DOHH2 (cell line): ENCODE measurements around the gene DOCK11.
"Not testable (repeated sequence)": the region's sequence is repeated elsewhere in the genome, so short reads cannot be mapped to it uniquely, and the experiment has no call there.

Source experiments
- H3F3A ChIP-seq: fragments of 200-600 bp; sonication (generic), shearing (Covaris generic); 2 replicates; pipeline ENCODE4 v1.6.0; 2016; ENCODE audit warnings: antibody characterized with exemption, mild to moderate bottlenecking; ENCODE audit not compliant: control insufficient read depth, insufficient read depth
- H3K27ac ChIP-seq: fragments of 200-600 bp; sonication (generic); 2 replicates; pipeline ENCODE4 v1.5.1; 2014; ENCODE audit warnings: low read depth, mild to moderate bottlenecking, low read length, moderate library complexity
- H3K27me3 ChIP-seq: fragments of 200-600 bp; sonication (generic); 2 replicates; pipeline ENCODE4 v1.6.1; 2014; ENCODE audit warnings: mild to moderate bottlenecking, low read length, mixed read lengths; ENCODE audit not compliant: control insufficient read depth
- H3K36me3 ChIP-seq: fragments of 200-600 bp; sonication (generic); 2 replicates; pipeline ENCODE4 v1.6.1; 2014; ENCODE audit warnings: mild to moderate bottlenecking, low read length, moderate library complexity, mixed read lengths; ENCODE audit not compliant: control insufficient read depth
- H3K4me1 ChIP-seq: fragments of 200-600 bp; sonication (generic); 2 replicates; pipeline ENCODE4 v1.6.1; 2014; ENCODE audit warnings: mild to moderate bottlenecking, low read length, mixed read lengths; ENCODE audit not compliant: control insufficient read depth
- H3K4me2 ChIP-seq: fragments of 200-600 bp; sonication (generic); 2 replicates; pipeline ENCODE4 v1.6.0; 2014; ENCODE audit warnings: mild to moderate bottlenecking, low read length, moderate library complexity
- H3K4me3 ChIP-seq: fragments of 200-600 bp; sonication (generic); 2 replicates; pipeline ENCODE4 v1.5.1; 2014; ENCODE audit warnings: mild to moderate bottlenecking, low read length, mixed read lengths
- H3K79me2 ChIP-seq: fragments of 200-600 bp; sonication (generic); 2 replicates; pipeline ENCODE4 v1.6.1; 2014; ENCODE audit warnings: mild to moderate bottlenecking, low read length, mixed read lengths; ENCODE audit not compliant: control insufficient read depth
- H3K9me2 ChIP-seq: fragments of 200-600 bp; sonication (generic); replicated peaks from 2 replicates; pipeline ENCODE4 v1.6.1; 2014; ENCODE audit warnings: mild to moderate bottlenecking, low read length, mixed read lengths; ENCODE audit not compliant: control insufficient read depth
- H3K9me3 ChIP-seq: fragments of 200-600 bp; sonication (generic); 2 replicates; pipeline ENCODE4 v1.6.1; 2014; ENCODE audit warnings: antibody characterized with exemption, low read length, mixed read lengths; ENCODE audit not compliant: control insufficient read depth, insufficient read depth
- H4K20me1 ChIP-seq: fragments of 200-600 bp; sonication (generic); 2 replicates; pipeline ENCODE4 v1.6.0; 2014; ENCODE audit warnings: low read depth, mild to moderate bottlenecking, antibody characterized with exemption, low read length, moderate library complexity; ENCODE audit not compliant: control insufficient read depth, insufficient read depth
- CTCF ChIP-seq: fragments of 200-600 bp; sonication (generic); IDR thresholded peaks from one replicate; pipeline ENCODE4 v1.5.1; 2014; ENCODE audit warnings: antibody characterized with exemption, mild to moderate bottlenecking, low read depth, low read length; ENCODE audit not compliant: poor library complexity, severe bottlenecking
- EZH2phosphoT487 ChIP-seq: fragments of 200-600 bp; sonication (generic); IDR thresholded peaks from 2 replicates; pipeline ENCODE4 v1.6.1; 2017; ENCODE audit warnings: borderline replicate concordance, mild to moderate bottlenecking, antibody characterized with exemption, low read length, moderate library complexity, mixed read lengths

Gene DOCK11

GRCh38 chrX:118474586-118474985 is 21.0 kb upstream of the DOCK11 start:
- TF ChIP-seq CTCF = no peak
- no peak for TF ChIP-seq EZH2phosphoT487
- no peaks in the 10 kb centered on the region for H3K9me3 ChIP-seq
- no peaks in the 10 kb centered on the region for H4K20me1 ChIP-seq

GRCh38 chrX:118475903-118476302 is 19.7 kb upstream of the DOCK11 start:
- no peaks in the 10 kb centered on the region for H4K20me1 ChIP-seq
- no peaks in the 10 kb centered on the region for H3K27me3 ChIP-seq
- no peaks in the 10 kb centered on the region for H3F3A ChIP-seq
- H3K9me2 ChIP-seq = no peaks in the 10 kb centered on the region
- TF ChIP-seq CTCF (no peak), EZH2phosphoT487 (no peak)
- H3K27ac ChIP-seq = no peak overlapping the region
- H3K79me2 ChIP-seq = no peaks in the 10 kb centered on the region
- H3K9me3 ChIP-seq = no peaks in the 10 kb centered on the region
- no peak overlapping the region for H3K4me3 ChIP-seq
- no peaks in the 10 kb centered on the region for H3K4me1 ChIP-seq
- H3K4me2 ChIP-seq = no peak overlapping the region
- no peaks in the 10 kb centered on the region for H3K36me3 ChIP-seq

More at GRCh38 chrX:118474586-118474985, 21.0 kb upstream of the DOCK11 start:
- Histone ChIP-seq H3K27ac (no peak overlapping the region), H3K79me2 (no peaks in the 10 kb centered on the region), H3K4me2 (no peak overlapping the region), H3K9me2 (no peaks in the 10 kb centered on the region), H3K4me1 (no peaks in the 10 kb centered on the region), H3K36me3 (no peaks in the 10 kb centered on the region), H3F3A (no peaks in the 10 kb centered on the region), H3K27me3 (no peaks in the 10 kb centered on the region), H3K4me3 (no peak overlapping the region)

GRCh38 chrX:118480172-118480571 is 15.4 kb upstream of the DOCK11 start:
- Histone ChIP-seq H3K4me2 (no peak overlapping the region), H3K36me3 (no peaks in the 10 kb centered on the region), H3K4me3 (no peak overlapping the region), H4K20me1 (no peaks in the 10 kb centered on the region), H3K9me2 (no peaks in the 10 kb centered on the region), H3K9me3 (no peaks in the 10 kb centered on the region), H3K4me1 (no peaks in the 10 kb centered on the region), H3K79me2 (no peaks in the 10 kb centered on the region), H3K27me3 (no peaks in the 10 kb centered on the region), H3K27ac (no peak overlapping the region), H3F3A (no peaks in the 10 kb centered on the region)
- no peak for TF ChIP-seq CTCF
- TF ChIP-seq EZH2phosphoT487 = no peak

GRCh38 chrX:118482384-118482783 is 13.2 kb upstream of the DOCK11 start:
- not testable (repeated sequence) for H3K4me1 ChIP-seq, H3K27ac ChIP-seq, H3F3A ChIP-seq, H3K4me3 ChIP-seq, H3K27me3 ChIP-seq, H3K4me2 ChIP-seq, H3K9me3 ChIP-seq, H3K9me2 ChIP-seq, H3K36me3 ChIP-seq, H3K79me2 ChIP-seq, H4K20me1 ChIP-seq
